ENCODE measurements around the gene ST6GALNAC5.
A peak's percentile ranks its signal among the peaks of the same experiment; 100 is the strongest.

Gene ST6GALNAC5

DNA sequence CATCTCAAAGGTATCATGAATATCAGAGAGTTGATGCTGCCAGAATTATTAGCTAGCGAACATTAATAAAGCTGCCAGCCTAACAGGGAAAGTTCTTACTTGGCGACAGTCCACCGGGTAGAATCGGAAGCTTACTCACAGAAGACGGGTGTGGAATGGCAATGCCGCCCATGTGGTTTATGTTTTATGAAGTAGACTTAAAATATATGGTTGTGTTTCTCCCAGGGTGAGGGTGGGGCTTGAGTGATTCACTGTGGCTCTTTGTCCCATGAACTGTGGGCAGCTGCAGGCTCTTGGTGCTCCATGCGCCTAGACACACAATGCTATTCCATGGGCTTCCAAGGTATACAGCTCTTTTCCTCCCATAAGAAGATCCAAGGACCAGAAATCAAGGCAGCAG lies 189.2 kb downstream of the ST6GALNAC5 start:
- DNase-seq = no peak

DNA sequence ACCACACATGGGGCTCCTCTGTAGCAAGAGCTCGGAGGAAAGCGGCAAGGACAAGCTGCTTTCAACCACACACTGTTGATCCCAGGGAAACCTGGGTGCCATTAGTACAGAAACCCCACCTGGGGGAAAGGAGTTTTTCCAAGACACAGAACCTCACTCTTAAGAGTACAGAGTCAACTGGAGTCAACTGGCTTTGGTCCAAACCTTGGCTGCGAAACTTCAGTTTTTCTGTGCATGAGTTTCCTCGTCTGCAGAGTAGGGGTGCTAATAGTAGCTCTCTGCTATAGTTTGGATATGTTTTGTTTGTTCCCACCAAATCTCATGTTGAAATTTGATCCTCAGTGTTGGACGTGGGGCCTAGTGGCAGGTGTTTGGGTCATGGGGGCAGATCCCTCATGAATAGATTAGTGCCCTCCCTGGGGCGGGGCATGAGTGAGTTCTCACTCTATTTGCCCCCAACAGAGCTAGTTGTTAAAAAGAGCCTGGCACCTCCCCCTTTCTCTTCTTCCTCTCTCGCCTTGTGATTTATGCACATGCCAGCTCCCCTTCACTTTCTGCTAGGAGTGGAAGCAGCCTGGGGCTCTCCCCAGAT lies 190.8 kb downstream of the ST6GALNAC5 start:
- no peak for DNase-seq

DNA sequence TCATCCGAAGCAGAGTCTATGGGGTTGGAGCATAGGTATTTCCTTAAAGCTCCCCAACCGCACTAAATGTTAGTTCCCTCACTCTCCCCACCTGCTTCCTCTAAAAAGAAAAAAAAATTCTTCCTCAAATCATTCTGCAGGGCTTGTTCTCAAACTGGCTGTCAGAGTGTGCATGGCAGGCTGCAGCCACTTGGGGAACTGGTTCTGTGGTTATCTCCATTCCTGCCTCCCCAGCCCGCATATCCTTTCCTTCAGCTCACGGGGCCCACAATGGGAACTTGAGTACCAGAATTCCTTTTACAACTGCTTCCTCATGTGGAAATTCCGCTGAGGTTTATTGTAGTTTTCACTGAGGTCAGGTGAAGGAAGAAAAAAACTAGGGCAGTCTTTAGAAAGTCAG lies 192.7 kb downstream of the ST6GALNAC5 start:
- no peak for DNase-seq

GRCh38 chr1:77061162-77061561 lies 193.9 kb downstream of the ST6GALNAC5 start:
- DNase-seq = no peak

- peak; percentile 1 for DNase-seq
Measured at GRCh38 chr1:77063118-77063517, 195.8 kb downstream of the ST6GALNAC5 start.

GRCh38 chr1:77064246-77064645 lies 197.0 kb downstream of the ST6GALNAC5 start:
- DNase-seq = no peak

DNA sequence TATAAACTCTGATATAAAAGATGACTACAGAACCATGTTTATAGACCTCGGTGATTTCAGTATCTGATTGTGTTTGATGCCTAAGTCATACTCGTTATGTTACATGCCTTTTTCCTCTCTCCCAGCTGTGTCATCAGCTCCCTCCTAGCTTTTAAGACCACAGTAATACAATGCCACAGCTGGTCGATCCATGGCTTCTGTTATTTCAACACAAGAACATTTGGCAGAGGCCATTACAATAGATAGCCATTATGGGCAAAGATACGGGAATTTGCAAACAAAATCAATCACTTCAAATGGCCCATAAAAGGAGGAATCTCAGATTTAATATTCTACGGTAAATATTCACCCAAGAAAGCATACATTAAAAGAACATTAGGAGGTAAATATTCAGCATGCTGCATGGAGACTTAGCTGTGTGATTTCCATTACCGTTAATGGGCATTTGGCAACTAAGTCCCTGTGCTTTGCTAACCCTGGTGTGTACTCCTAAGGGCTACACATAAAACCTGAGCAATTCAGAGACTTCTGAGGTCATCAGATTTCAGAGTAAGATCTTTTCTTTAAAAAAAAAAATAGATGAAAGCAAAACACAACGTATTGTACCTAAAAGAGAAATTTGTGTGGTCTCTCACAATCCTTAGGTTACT lies 198.5 kb downstream of the ST6GALNAC5 start:
- DNase-seq = no peak

DNA sequence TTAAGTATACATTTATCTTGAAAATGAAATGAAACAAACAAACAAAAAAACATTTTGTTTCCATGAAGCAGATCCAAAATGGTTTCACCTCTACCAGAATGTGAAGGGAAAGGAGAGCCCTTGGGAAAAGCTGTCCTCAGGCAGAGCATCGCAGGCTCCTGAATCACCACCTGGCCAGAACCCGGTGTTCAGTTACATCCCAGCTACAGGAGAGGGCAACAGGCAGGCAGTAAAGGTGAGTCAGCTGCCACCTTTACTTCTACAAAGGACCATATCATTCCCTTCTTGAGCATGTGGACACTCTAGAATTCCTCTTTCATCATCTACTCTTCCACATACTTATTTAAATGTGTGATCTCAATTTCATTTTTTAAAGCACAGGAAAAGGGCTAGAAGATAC lies 200.7 kb downstream of the ST6GALNAC5 start:
- DNase-seq = no peak

GRCh38 chr1:77076759-77077158 lies 209.5 kb downstream of the ST6GALNAC5 start:
- DNase-seq = no peak

GRCh38 chr1:77081834-77082233 lies 214.6 kb downstream of the ST6GALNAC5 start:
- no peak for DNase-seq

GRCh38 chr1:77084457-77084856 lies 217.2 kb downstream of the ST6GALNAC5 start:
- no peak for DNase-seq

GRCh38 chr1:77085109-77085508 lies 217.8 kb downstream of the ST6GALNAC5 start:
- no peak for DNase-seq

GRCh38 chr1:77089756-77090155 lies 222.5 kb downstream of the ST6GALNAC5 start:
- DNase-seq = no peak

DNA sequence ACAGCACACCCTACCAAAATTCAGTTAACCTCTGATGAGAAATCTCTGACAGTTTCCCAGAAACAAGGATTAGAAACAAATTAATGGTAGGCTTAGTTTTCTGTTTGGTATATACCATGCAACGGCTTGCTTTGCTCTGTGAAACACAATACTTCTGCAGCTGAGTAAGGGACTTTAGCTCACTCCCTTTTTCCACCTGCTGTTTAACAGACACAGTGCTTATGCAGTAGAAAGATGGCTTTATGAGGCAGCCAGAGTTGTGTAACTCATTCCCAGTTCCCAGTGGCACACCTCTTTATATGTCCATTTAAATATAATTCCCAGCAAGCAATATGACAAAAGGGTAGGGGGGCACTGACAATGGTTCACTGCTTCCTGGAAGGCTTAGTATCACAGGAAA lies 228.0 kb downstream of the ST6GALNAC5 start:
- no peak for DNase-seq

DNA sequence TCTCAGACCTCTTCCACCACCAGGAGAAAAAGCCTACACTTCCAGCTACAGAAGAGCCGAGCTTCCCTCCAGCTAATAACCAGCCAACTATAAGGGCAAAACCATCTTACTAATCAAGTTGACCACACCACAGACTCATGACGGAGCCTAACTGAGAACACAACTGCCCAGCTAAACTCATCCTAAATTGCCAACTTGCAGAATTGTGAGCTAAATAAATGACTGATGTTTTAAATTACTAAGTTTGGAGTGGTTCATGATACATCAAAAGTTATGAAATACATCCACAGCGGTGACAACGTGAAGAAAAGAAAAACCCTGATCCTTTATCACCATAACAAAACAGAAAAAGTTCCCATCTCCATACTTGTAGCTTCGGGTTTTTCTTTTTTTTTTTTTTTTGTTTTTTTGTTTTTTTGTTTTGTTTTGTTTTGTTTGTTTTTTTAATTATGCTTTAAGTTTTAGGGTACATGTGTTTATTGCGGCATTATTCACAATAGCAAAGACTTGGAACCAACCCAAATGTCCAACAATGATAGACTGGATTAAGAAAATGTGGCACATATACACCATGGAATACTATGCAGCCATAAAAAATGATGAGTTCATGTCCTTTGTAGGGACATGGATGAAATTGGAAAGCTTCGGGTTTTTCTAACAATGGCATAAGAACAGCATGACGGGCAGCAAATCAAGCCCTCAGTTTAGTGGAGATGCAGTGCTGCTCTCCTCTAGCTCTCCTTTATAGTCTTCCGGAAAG lies 229.4 kb downstream of the ST6GALNAC5 start:
- no peak for DNase-seq

- DNase-seq = no peak
Measured at GRCh38 chr1:77100875-77101274, 233.6 kb downstream of the ST6GALNAC5 start.

DNA sequence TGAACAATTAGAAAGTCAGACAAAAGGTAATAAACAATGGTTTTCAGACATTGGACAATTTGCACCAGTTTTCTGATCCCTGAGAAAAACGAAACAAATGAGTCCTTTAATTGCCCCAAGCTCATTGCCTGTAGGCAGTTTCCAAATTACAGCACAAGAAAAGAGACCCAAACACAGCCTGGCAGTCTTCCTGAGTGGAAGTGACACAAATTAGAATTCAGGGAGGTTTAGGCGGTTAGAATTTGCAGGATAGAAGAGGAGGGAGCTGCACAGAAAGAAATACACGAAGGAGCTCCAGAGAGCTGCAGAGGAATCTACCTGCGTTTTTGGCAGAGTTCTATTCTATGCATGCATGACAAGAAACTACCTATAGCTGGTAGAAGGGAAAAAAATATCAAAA lies 236.2 kb downstream of the ST6GALNAC5 start:
- no peak for DNase-seq

DNA sequence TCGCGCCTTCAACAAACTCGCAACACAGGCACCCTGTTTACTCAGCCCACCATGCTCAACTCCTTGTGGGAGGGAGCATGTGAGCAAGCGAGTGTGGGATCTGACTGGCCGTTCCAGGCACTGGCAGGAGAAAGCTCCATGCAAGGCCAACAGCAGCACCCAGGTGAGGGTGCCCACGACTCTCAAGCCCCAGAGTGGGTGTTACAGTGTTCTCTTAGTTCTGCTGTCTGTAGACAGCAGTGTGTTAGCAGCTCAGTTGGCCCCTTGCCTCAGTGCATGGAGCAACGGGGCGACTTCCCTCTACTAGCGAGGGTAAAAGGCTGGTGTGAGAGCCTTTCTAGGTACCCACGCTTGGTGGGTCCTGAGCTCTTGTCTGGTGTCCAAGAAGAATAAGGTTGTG lies 237.4 kb downstream of the ST6GALNAC5 start:
- no peak for DNase-seq

All from kidney glomerular epithelial cell (primary cell).